NCI-H524 treated with DMSO at 0.1 percent for 48 hours (cell line): Measurements from ENCODE around the gene ALDH7A1.
A peak's percentile ranks its signal among the peaks of the same experiment; 100 is the strongest.

Experiments
- DNase-seq: peaks from one replicate; lab custom pipeline; 2025; lab: John Stamatoyannopoulos, UW

Gene ALDH7A1

GRCh38 chr5:126508251-126508961, 86.6 kb downstream of the ALDH7A1 start:
- DNase-seq, result no peak

GRCh38 chr5:126506079-126506478, 88.9 kb downstream of the ALDH7A1 start:
- DNase-seq, result no peak

GRCh38 chr5:126503602-126504104, 91.4 kb downstream of the ALDH7A1 start:
- DNase-seq, result no peak

DNA sequence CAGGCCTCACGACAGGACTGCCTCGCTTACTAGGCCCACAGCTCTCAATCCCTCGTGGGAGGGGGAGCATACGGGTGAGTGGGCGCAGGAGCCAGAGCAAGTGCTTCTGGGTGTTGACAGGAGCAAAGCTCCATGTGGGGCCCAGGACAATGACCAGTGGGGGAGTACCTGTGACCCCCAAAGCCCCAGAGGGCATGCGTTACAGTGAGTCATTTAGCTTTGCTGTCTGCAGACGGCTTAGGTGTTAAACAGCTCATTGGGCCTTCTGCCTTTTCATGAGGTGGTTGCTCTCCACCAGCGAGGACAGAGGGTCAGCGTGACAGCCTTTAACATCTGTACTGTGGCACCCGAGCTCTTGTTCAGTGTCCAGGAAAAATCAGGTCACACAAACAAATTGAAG, 93.6 kb downstream of the ALDH7A1 start:
- no peak for DNase-seq

- no peak for DNase-seq
Measured at GRCh38 chr5:126499853-126500342, 95.1 kb downstream of the ALDH7A1 start.

DNA sequence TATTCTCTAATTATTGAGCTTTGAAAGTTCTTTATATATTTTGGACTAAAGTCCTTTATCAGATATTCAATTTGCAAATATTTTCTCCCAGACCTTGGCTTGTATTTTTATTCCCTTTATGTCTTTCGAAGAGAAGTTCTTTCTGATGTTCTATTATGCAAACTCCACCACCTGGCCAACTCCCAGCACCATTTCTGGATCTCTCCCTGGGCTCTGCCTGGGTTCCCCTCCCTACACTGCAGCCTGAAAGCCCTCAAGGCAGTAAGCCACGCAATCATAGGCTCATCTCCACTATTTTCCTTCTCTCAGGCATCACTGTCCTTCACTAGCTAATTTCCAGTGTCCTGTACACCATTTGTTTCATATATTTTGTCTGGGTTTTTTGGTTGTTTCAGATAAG, 95.7 kb downstream of the ALDH7A1 start:
- DNase-seq, result no peak

DNA sequence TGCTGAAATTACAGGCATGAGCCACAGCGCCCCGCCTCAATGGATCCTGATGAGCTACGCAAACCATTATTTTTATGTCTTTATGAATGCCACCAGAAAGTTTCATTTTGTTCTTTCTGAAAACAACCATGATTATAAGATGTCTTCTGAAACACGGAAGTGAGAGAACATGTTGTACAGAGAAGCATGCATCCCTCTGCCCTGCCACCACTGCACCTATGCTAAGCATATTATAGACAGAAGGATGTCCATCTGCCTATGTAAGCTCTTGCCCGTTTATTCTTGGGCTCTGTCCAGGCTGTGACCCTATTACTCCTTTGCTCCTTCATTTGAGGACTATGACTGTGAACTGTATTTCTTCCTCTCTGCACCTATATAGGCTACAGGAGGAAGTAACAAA, 97.5 kb downstream of the ALDH7A1 start:
- DNase-seq, result no peak

DNA sequence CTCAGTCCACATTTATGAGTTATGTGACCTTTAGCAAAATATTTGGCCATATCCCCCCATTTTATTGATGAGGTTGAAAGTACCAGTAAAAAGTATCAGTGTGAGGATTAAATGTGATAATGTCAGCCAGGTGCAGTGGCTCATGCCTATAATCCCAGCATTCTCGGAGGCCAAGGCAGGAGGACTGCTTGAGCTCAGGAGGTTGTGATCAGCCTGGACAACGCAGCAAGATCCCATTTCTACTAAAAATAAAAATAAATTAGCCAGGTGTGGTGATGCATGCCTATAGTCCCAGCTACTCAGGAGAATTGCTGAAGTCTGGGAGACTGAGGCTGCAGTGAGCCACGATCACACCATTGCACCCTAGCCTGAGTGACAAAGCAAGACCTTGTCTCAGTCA, 100.6 kb downstream of the ALDH7A1 start:
- no peak for DNase-seq

DNA sequence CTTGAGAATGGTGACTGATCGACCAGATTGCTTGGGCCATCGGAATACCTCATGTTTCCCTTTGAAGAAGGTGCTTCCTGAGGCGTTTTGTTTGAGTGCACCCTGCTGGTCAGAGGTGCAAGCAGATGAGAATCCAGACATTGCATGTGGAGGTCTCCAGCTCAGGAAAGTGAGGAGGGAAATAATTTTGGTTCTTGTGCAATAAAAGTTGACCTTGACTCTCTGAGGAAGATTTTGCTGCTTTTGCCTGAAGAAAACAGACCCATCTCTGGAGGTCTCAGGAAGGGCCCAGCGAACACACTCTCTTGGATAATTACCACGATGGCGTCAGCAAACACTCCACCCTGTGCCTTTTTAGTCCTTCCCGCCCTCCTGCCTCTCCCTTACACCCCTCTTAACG, 102.1 kb downstream of the ALDH7A1 start:
- DNase-seq, result no peak

GRCh38 chr5:126490167-126490940, 104.7 kb downstream of the ALDH7A1 start:
- DNase-seq, result no peak

DNA sequence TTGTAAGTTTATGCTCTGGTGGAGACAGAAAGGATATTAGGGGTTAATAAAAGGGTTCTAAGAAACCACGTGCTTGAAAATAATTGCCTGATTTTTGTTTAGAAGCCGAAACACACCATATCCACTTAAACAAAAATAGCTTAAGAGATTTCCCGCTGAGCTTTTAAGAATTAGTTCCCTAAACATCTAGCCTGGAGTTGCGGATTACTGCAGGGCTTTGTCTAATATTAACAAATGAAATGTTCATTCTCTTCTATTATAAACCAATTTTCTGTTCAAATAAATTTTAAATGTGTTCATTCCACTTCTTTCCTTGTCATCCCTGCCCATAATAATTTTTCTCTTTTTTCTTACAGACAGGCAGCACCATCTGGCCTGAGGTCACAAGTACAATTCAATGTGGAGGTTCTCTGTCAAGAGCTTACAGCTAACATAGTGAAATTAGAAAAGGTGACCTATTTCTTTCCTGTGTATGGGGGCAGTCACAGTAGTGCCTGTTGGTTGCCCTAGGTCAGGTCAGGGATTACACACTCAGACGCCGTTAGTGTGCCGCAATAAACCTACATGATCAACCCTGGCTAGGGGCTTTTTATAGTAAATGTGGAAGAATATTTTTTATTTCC, 106.5 kb downstream of the ALDH7A1 start:
- DNase-seq, result peak; percentile 49

- DNase-seq, result no peak
Measured at GRCh38 chr5:126487596-126487995, 107.4 kb downstream of the ALDH7A1 start.

GRCh38 chr5:126486332-126486731, 108.7 kb downstream of the ALDH7A1 start:
- DNase-seq, result no peak

DNA sequence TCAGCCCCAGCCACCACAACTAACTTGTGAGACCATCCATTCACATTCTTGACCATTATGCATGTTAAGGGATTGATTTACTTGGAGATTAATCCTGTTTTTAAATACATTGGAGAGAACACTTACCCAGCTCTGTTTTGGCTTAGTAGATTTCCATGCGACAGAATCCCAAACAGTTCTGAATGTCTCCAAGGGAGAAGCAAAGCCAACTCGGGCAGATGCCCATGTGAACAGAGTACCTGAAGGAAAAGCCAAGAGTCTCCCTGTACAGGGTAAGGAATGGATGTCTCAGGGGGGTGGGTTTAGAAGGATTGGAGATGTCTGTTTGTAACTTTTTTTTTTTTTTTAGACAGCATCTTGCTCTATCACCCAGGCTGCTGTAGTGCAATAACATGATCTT, 110.8 kb downstream of the ALDH7A1 start:
- DNase-seq, result no peak

GRCh38 chr5:126483156-126483555, 111.9 kb downstream of the ALDH7A1 start:
- no peak for DNase-seq

DNA sequence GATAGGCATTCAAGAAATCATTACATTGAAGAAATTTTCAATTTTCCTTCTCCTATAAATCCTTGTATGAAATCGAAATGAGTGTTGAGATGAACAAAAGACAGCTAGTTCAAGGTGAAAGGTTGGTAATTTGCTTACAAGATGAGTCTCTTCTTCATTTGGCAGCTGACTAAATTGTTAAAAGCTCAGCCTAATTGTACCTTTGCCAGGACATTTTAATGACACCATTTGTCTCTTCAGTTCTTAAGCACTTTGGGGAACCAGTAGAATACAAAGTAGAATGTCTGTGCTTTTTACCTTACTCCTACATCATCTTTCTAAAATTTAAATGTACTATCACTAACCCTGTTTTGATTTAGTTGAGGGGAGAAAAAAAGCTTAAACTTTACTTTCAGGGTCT, 112.4 kb downstream of the ALDH7A1 start:
- no peak for DNase-seq

DNA sequence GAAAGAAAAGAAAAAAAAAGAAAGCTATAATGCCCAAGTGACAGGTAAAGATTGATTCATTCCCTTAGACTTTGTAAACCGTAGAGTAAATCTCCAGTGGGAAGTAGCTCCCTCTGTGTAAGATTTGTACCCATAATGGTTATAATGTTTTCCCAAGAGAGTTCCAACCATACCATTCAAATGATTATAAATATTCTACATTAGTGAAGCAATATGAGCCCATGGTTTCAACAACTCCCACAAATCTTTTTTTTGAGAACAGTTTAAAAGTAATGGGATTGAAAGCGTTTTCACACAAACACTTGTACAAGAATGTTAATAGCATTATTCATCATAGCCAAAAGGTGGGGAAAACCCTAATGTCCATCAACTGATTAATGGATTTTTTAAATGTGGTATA, 113.8 kb downstream of the ALDH7A1 start:
- DNase-seq, result no peak
